ENCODE results near the gene YIPF7. TPM values are rescaled to one million over a fixed set of nuclear protein-coding genes. Genes with fewer than 3 reads are reported as not detected.

The YIPF7 gene
- total RNA-seq, 2 donors from 2014 or later: not detected

- H3K36me3 ChIP-seq: no peaks in the 10 kb centered on the region
- intact Hi-C loops (cut with DNase I): loop anchor here (5.0 kb wide), 1 partner anchor 1497 kb away; no protein-coding TSS in a partner anchor
- H3K9me3 ChIP-seq: no peaks in the 10 kb centered on the region
- peak; percentile 22 for DNase-seq
- no peak overlapping the region for H3K4me3 ChIP-seq
- TF ChIP-seq, protein P1, sequence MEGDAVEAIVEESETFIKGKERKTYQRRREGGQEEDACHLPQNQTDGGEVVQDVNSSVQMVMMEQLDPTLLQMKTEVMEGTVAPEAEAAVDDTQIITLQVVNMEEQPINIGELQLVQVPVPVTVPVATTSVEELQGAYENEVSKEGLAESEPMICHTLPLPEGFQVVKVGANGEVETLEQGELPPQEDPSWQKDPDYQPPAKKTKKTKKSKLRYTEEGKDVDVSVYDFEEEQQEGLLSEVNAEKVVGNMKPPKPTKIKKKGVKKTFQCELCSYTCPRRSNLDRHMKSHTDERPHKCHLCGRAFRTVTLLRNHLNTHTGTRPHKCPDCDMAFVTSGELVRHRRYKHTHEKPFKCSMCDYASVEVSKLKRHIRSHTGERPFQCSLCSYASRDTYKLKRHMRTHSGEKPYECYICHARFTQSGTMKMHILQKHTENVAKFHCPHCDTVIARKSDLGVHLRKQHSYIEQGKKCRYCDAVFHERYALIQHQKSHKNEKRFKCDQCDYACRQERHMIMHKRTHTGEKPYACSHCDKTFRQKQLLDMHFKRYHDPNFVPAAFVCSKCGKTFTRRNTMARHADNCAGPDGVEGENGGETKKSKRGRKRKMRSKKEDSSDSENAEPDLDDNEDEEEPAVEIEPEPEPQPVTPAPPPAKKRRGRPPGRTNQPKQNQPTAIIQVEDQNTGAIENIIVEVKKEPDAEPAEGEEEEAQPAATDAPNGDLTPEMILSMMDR (IDR thresholded peaks at IDR 0.05): peak; percentile 64
- no peak overlapping the region for H3K9ac ChIP-seq (ENCODE audit: low read depth in 2 of 2, low read length in 2 of 2)
- no peak overlapping the region for H3K27ac ChIP-seq
- H3K27me3 ChIP-seq: no peaks in the 10 kb centered on the region
- H3K4me1 ChIP-seq: no peaks in the 10 kb centered on the region
These were observed 22.1 kb downstream of the YIPF7 start for GRCh38 chr4:44629280-44629866.

- no peak for DNase-seq
- H3K9me3 ChIP-seq: no peaks in the 10 kb centered on the region
- H3K36me3 ChIP-seq: no peaks in the 10 kb centered on the region
- no peaks in the 10 kb centered on the region for H3K27me3 ChIP-seq
- H3K27ac ChIP-seq: no peak overlapping the region
- no peak overlapping the region for H3K9ac ChIP-seq (ENCODE audit: low read depth in 2 of 2, low read length in 2 of 2)
- no peaks in the 10 kb centered on the region for H3K4me1 ChIP-seq
- intact Hi-C loops (cut with DNase I): no loop called here
- H3K4me3 ChIP-seq: no peak overlapping the region
- TF ChIP-seq, protein P1 (IDR thresholded peaks at IDR 0.05): no peak
These were observed 27.7 kb downstream of the YIPF7 start for GRCh38 chr4:44623676-44624075.

- intact Hi-C loops (cut with DNase I): loop anchor here (10.0 kb wide), 1 partner anchor 1622 kb away; no protein-coding TSS in a partner anchor
- H3K4me1 ChIP-seq: no peaks in the 10 kb centered on the region
These were observed 34.8 kb downstream of the YIPF7 start for GRCh38 chr4:44616621-44617020.

DNA sequence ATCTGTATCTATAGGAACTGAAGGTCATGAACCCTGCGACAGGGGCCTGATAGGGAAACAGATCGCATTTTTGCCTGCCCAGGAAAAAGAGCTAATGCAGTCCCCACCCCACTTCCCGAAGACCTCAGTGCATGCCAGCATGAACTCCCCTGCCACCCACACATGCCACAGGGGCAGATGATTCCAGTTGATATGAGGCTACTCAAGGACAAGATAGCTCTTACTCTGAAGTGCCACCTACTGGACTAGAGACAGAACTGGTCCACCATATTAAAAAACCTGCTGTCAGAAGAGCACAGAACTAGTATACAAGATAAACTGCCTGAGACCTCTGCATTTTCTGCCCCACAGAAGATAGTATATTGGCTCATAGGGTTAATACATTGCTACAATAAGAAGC is 68.0 kb downstream of the YIPF7 start:
- no peaks in the 10 kb centered on the region for H3K36me3 ChIP-seq

More at GRCh38 chr4:44616621-44617020, 34.8 kb downstream of the YIPF7 start:
- Histone ChIP-seq H3K4me3 (no peak overlapping the region), H3K27ac (no peak overlapping the region), H3K9me3 (no peaks in the 10 kb centered on the region), H3K27me3 (no peaks in the 10 kb centered on the region), H3K36me3 (no peaks in the 10 kb centered on the region), H3K9ac (ENCODE audit: low read depth in 2 of 2, low read length in 2 of 2) (no peak overlapping the region)
- TF ChIP-seq, protein P1 (IDR thresholded peaks at IDR 0.05): no peak
- no peak for DNase-seq

DNA sequence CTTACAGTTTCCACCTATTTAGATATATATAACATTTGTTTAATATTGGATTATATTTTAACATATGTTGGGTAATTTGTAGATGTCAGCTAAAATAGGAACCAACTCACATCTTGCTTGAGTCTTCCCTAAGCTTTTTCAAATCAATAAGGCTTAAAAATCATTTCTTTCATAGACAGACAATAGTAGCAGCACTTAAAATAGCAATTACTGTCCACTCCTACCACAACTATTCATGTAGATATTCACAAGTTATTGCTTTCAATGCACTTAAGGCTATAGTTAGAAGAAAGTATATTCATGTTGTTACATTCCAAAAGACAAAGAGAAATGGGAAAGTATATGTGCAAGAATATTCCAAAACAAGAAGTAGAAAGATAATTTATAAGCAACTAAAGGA is 71.2 kb downstream of the YIPF7 start:
- intact Hi-C loops (cut with DNase I): no loop called here
- H3K4me3 ChIP-seq: no peak overlapping the region
- H3K9ac ChIP-seq (ENCODE audit: low read depth in 2 of 2, low read length in 2 of 2): no peak overlapping the region
- no peaks in the 10 kb centered on the region for H3K36me3 ChIP-seq
- DNase-seq: no peak
- no peaks in the 10 kb centered on the region for H3K4me1 ChIP-seq
- TF ChIP-seq, protein P1 (IDR thresholded peaks at IDR 0.05): no peak
- H3K27me3 ChIP-seq: no peaks in the 10 kb centered on the region
- no peaks in the 10 kb centered on the region for H3K9me3 ChIP-seq
- H3K27ac ChIP-seq: no peak overlapping the region

More for the DNA sequence above, 68.0 kb downstream of the YIPF7 start:
- no peaks in the 10 kb centered on the region for H3K9me3 ChIP-seq
- no peak overlapping the region for H3K27ac ChIP-seq
- no peaks in the 10 kb centered on the region for H3K4me1 ChIP-seq
- TF ChIP-seq, protein P1 (IDR thresholded peaks at IDR 0.05): no peak
- no peak overlapping the region for H3K9ac ChIP-seq (ENCODE audit: low read depth in 2 of 2, low read length in 2 of 2)
- no peak overlapping the region for H3K4me3 ChIP-seq
- no peaks in the 10 kb centered on the region for H3K27me3 ChIP-seq
- intact Hi-C loops (cut with DNase I): no loop called here
- no peak for DNase-seq

All from colonic mucosa (tissue), 4 donors.